SIG-M5 (cell line): ENCODE data around the gene FGR.
A peak's percentile ranks its signal among the peaks of the same experiment; 100 is the strongest.

ENCODE experiments used
- DNase-seq: peaks from one replicate; lab custom pipeline; 2025; lab: John Stamatoyannopoulos, UW

The FGR gene

DNA sequence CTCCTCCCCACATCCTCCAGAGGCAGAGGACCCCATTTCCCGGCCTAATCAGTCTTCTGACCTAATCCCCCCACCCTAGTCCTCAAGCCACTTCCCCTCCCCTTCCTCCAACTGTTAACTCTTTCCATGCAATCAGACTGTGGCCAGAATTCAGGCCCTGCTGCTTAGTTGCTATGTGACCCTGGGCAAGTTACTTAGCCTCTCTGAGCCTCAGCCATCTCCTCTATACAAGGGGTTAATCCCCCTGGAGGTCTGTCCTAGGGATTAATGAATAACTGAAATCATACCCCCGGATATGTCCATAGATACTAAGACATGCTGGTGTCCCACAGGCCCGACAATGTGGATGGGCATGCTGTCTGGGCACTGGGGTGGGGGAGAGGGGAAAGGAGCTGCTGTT, 49.3 kb downstream of the FGR start:
- DNase-seq, result no peak

DNA sequence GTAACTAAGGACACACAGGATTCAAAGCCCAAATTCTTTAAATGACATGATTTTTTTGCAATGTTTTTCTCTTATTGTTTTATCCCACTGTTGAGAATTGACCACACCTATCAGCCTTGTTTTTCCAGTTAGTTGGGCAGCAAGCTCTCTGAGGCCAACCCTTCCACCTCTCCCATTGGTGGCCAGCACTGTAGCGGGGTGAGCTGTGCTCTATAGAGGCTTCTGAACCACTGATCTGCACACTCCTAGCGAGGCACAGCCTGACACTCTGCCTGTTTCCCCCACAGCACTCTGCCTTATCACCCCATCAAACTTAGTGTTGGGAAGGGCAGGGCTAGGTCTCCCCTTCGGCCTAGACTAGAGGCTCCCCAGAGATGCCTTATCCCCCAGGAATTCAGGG, 50.5 kb downstream of the FGR start:
- DNase-seq, result no peak

DNA sequence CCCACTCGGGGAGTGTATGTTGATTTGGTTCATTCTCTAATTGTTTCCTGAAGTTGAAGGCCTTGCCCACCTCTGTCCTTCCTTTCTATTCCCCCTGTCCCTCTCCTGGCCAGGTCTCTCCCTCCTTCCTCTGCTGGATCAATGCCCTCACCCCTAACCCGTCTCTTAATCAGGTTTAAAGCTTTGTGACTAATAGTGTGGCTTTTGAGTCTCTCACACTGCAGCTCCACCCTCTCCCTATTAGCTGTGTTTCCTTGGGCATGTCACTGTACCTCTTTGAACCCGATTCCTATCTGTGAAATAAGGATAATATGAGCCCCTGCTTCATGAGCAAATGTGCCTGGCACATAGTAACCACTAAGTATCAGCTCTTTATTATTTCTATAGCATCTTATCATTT, 51.5 kb downstream of the FGR start:
- no peak for DNase-seq

DNA sequence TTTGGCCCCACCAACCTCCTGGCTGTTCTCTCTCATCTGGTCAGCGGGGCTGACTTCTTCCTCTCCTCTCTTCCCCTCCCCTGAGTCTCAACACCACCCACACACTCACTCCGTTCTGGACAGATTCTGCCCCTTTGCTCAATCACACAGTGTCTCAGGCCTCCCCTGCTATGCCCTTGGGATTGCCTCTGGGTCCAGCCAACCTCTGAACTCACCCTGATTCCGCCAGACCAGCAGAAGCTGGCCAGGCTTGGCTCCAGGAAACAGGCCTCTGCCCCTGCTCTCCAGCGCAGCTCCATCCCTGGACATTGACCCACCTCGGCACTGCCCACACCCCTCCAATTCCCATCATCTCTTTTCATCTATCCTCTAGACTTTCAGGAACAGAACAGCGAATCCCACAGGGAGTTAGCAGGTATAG, 53.2 kb downstream of the FGR start:
- no peak for DNase-seq

DNA sequence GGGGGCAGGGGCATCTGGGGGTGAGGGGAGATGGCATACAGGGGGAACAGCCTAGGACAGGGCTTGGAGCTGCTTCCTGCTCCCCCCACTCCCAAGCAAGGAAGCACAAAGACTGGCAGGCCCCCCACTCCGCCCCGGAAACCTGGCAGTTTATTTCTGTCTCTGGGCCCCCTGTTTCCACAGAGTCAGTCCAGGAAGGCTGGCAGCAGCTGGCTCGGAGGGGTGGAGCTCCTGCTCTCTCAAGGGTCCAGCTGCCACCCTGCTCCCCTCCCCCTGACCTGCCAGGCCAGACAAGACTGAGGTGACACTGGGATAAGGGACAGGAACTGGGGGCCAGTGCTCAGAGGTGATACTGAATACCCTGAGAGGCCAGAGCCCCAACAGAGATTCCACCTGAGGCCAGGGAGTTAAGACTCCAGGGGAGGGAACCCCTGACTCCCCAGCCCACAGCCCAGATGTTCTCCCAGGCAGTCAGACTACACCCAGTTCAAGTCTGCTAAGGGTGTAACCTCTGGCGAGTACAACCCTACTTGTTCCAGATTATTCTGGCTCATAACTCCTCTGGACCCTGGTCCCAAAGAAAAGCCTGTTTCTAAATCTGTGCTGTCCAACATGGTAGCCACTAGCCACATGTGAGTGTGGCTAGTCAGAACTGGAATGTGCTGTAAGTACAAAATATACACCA, 57.3 kb downstream of the FGR start:
- DNase-seq, result no peak

DNA sequence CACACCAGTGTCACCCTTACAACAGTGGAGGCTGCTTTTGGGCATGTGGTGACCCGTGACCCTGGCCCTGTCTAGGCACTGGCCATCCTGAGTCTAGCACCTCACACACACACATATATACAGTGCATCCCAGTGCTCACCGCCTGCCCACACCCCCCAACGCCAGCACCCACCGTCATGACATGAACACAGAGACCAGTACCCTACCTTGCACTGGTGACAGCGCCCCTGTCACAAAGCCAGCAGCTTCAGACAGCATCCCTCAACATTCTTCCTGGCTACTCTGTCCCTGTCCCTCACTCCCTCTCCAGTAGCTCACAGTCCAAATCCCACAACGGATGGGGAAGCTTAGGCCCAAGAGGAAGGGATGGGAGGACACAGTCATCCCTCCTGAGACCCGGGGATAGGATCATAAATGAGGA, 58.2 kb downstream of the FGR start:
- no peak for DNase-seq

DNA sequence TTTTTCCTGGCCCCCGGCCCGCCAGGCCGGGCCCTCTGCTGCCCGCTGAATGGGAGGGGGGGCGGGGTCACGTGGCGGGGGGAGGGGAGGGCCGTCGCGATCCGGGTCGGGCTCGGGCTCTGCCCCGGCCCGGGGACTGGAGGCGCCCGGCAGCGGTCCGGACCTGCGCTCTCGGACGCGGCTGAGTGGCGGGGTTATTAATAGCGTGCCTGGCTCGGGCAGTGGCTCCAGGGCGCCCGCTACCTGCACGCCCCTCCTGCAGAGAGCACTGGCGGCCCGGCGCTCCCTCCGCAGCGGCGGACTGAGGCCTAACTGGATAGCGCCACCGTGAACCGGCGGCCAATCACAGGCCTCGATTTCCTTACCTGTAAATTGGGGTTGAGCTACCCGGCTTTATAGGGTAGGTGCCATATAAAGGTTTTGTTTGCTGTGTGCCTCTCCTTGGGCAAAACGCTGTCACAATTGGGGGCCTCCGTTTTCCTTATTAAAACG, 59.1 kb downstream of the FGR start:
- no peak for DNase-seq

DNA sequence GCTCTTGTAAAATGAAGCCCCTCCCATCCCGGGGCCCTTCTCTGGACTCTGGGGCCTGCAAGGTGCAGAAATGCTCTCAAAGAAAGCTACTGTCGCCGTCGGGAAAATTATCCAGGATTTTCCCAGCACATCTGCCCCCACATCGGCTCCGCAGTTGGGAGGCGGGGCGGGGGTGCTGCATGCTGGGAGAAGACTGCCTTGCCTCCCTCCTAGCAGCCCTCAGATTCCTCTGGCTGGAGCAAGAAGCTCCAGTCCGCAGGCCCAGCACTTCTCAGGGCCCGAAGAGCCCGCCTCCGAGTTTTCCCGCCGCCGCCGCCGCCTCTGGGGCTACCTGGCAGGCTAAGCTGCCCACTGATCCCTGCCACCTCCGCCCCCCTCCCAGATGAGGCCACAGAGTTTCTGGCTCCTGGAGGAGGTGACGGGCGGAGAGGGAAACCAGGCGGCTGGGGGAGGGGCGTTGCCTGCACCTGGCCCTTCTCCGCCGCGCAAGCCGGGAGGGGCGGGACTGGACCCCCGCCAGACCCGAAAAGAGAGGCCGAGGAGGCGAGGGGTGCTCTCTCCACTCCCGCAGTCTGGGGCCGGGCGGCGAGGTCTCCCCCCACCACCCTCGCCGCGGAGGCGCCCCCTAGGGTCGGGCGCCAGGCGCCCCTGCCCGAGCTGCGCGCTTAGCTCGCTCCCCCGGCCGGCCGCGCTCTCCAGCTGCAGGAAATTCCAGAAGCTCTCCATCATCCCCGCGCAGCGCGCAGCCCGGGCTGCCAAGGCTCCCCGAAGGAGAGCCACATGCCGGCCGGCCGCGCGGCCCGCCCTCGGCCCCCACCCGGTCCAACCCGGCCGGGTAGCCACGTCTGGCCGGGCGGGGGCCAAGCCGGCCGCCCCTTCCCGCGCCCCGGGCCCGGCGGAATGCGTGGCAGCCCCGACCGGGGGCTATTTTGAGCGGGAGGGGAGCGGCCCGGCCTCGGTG, 59.8 kb downstream of the FGR start:
- DNase-seq, result no peak

DNA sequence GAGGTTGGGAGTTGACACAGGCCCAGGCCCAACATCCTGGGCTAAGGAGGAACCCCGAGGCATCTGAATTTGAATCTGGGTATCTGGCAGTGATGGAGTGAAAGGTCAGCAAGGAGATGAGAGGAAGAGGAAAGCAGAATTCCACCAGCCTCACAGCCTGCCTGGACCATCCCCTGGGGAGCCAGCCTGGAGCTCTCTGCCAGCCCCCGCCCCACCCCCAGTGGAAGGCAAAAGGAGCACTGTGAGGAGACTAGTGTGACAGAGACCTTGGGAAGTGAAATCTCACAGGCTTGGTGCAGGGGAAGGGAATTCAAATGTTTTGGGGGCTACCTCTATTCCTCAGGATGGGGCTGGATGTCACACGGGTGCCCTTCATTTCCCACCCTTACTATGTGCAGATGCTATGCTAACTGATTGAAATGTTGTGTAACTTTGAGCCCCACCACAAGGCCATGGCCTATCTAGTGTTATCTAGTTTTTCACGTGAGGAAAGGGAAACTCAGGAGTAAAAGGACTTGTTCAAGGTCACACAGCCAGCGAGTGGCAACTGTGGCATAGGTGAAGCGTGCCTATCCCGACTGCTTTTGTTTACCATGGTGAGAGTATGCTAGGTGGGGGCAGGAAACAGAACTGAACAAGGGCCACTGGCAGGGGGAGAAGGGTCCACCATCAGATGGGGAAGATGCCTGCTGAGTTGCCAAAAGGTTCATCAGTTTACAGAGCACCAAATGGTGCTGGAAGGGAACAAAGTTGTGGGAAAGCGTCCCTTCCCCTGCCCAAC, 60.8 kb downstream of the FGR start:
- no peak for DNase-seq

DNA sequence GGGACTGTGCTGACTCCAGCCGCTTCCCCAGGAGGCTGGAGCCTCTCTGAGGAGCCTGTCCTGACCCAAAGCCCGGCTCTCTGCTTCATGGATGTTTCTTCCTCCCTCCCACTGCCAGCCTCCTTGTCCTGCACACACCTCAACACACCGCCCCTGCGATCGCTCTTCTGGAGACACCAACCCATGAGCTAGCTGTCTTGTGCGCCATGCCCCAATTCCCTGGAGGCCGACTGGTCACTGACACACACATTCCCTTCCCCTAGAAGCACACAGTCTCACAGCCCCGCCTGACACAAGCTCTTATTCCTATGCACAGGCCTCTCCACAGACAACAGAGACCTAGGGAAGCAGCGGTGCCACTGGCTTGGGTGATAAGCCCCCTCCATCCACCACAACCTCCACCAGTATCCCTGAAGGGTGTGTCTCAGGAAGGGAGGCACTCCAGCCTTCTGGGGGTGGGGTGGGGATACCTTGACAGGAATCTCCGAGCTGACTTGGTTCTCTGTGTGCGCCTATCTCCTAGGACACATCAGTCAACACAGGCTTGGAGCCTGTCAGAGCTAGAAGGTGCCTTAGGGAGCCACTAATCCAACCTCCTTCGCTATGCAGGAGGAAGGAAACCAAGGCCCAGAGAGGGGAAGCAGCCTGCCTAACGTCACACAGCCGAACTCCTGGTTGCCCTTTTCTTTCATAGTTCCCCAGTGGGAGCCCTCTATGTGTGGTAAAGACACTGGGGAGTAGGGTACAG, 62.1 kb downstream of the FGR start:
- no peak for DNase-seq

DNA sequence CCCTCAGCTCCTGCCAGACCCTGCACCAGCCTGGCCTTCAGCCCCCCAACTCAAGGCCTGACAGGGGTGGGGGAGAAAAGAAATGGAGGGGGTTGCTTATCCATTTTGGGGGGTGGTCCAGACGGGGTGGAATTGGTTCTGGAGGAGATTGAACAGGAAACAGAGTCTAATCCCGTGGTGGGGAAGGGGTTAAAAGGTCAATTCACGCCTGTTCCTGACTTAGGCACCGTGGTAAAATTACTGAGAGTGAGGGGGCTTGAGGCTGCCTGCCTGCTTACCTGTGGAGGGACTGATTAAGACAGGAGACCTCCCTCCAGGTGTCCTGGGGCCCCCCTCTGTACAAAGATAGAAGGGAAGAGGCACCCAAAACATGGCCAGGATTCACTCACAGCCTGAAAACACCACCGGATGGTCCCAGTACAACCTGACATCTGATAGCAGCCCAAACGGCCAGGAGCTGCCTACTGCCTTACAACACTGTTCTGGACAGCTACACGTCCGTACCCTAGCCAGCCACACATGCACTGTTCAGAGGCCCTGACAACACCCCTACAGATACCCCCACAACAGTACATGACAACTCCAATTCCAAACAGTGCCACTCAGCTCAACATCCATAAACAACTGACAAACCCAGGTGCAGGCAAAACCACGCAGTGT, 62.8 kb downstream of the FGR start:
- DNase-seq, result no peak

DNA sequence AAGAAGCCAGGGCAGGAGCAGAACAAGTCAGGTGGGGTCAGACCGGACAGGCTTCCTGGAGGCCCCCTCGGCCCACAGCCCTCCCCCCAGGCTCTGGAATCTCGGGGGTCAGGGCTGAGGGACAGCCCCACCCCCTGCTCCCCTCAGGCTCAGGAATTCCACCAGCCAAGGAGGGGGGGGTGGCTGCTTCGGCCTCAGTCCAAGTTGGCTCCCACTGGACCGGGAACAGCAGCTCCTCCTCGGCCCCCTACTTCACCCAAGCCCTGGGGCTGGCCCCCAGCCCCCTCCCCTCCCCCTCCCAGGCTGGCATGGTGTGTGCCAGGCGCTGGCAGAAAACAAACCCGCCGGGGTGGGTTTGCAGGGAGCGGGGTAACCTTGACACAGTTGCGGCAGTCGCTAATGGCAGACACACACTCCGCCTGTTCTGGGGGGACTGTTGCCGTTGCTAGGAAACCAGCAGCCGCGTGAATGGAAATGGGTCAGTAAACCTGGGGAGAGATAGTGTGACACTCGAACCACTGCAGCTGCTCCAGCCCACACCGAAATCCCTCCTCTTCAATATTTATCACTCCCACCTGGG, 63.5 kb downstream of the FGR start:
- DNase-seq, result no peak

DNA sequence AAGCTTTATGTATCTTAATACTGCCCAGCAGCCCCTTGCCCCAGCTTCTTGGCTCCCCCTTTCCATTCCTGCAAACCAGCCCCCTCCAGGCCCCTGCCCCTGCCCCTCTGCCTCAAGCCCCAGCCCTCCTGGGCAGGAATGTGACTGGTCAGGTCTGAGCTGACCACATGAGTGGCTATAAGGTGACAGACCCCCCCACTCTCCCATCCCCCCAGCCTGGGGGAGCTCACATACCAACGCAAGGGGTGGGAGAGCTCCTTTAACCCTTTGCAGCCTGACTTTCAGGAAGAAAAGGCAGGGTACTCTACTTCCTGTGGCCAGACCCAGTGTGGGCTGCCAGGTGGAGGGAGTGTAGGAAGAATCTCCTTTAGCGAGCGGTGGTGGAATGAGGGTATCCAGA, 64.2 kb downstream of the FGR start:
- DNase-seq, result no peak

DNA sequence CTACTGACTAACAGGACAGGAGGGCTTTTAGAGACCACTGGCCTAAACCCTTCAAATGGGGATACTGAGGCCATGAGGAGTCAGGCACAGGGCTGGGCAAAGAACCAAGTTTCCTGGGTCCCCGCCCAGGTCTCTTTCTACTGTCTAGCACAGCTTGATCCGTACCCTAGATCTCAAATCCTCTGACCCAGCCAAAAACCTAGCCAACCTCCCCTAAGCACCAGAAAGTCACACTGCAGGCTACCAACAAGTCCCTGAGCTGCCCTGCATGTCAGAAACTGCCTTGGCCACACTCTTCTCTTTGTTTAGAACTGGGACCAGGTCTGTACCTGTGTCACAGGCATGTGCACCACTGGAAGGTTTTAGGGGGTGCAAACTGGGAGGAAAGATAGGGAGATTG, 64.6 kb downstream of the FGR start:
- no peak for DNase-seq

DNA sequence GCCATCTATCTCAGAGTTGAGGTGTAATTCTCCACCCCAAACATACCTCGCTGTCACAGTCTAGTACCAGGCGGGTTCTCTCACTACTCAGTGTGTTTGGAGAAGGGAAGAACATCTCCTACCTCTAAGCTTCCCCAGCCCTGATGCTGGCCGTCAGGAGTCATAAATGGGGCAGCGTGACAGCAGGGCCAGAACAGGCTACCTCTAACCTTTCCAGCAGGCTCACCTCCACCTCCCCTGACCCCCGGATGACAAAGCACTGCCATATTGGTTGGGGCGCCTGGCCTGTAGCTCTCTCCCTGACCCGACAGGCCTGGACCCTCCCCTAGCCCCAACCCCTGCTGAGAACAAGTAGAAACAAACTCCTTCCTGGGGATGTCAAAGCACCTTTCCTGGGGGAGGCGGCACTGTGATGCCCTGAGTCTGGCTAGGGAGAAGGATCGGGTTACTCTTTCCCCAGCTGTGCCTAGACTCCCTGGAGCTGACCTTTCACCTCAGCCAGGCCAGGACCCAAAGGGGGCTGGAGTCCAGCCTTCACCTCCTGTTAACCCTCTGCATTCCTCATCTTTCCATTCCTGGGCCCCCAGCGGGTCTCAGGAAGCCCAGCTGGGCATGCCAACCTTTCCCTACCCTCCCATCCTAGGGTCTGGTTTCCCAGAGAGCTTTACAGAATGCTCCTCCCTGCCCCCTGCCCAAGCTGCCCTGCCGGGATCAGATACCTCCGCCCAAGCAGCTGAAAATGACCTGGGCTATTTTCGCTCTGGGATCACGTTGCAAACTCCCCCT, 65.3 kb downstream of the FGR start:
- DNase-seq, result no peak

DNA sequence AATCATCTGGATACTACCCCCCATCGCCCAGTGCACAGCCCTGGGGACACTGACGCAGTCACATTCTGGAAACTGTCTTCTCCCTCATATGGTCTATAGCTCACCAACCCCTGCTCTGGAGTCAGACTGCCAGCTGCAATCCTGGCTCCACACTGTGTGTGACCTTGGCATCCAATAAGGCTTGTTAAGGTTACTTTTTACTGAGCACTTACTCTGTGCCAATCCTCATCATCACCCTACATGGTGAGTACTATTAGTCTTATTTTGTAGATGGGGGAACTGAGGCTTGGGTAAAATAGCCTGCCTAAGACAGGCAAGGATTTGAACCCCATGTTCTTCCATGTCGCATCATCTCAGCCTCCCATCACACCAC, 65.9 kb downstream of the FGR start:
- DNase-seq, result no peak

DNA sequence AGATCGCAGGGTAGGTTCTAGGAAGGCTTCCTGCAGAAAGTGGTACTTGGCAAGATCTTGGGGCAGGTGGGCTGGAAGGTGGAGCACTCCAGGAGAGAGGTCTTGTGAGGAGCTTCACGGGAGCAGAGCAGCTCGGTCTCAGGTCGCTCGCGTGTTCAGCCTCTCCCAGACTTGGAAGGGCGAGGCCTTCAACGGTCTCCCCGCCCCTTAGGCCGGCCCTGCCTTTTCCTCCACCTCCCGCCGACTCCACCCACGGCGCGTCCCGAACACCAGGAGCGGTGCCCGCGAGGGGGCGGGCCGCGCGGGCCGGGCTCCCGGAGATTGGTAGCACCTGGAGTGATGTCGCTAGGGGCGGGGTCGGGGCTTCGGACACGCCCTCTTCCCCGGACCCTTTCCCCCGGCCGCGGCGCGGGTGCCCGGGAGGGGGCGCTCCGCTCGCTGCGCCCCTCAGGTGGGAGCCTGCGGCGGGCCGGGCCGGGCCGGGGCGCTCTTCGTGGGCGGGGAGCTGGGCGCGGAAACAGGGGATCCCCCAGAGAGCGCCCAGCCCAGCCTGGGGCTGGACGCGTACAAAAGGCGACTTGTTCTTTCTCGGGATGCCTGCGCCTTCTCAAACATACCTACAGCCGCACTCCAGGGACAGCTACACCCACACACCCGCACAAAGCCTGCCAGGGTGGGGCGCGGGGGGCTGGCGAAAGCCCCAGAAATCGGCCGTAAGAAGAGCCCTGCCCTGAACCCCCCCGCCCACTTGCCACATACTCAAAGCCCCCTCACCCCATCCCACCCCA, 66.5 kb downstream of the FGR start:
- peak; percentile 15 for DNase-seq

DNA sequence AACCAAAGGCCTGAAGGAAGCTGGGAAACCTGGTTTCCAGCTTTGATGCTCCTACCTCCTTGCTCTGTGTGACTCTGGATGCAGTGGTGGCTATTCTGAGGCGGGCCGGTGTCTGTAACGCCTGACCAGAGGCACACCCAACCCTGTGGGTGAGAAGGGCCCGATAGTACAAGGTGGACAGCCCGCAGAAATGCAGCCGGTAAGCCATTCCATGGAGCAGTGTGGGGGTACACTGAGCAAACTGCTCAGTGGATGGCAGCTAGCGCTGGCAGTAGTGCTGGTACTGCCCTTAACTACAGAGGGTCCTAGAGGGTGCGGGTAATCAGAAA, 67.0 kb downstream of the FGR start:
- DNase-seq, result no peak

DNA sequence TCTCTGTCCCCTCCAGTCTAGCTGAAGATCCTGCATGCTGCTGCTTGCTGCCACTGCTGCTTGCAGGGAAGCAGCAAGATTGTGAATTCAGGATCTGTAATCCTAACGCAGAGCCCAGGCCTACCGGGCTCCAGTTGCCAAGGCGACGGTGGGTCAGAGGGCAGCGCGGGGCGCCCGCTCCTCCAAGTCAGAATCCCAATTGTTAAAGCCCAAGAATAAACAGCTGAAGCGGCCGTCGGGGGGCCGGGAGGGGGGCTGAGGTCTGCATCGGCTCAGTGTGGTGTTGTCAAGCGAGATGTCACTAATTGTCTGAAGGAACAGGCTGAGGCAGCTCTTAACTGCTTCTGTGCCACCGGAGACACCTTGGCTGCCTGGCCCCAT, 67.8 kb downstream of the FGR start:
- DNase-seq, result no peak
